GM23338 (cell line): ENCODE measurements around the gene ALDOA. TPM values are rescaled to one million over a fixed set of nuclear protein-coding genes. Genes with fewer than 3 reads are reported as not detected.

Experiments used
- ATAC-seq: fragments of 200-7000 bp; cut with Tn5 transposase; 3 replicates; pipeline ENCODE4 v1.9.1; 2020
- DNase-seq: peaks from one replicate; pipeline ENCODE4 v3.0.0-alpha.2; 2015; ENCODE audit warnings: low spot score
- H2AFZ ChIP-seq: fragments of 200-600 bp; sonication (generic); 2 replicates; pipeline ENCODE4 v1.8.0; 2016; ENCODE audit warnings: antibody characterized with exemption, mild to moderate bottlenecking, moderate library complexity
- H3F3A ChIP-seq: fragments of 200-600 bp; sonication (generic); replicated peaks from 2 replicates; pipeline ENCODE4 v1.8.0; 2017; ENCODE audit warnings: antibody characterized with exemption, mixed run types, low read depth
- H3K27ac ChIP-seq: fragments of 200-600 bp; sonication (generic); 2 replicates; pipeline ENCODE4 v1.6.1; 2016; ENCODE audit warnings: low read depth
- H3K27me3 ChIP-seq: fragments of 200-600 bp; sonication (generic); 2 replicates; pipeline ENCODE4 v1.8.0; 2016; ENCODE audit warnings: mild to moderate bottlenecking, mixed run types, moderate library complexity; ENCODE audit not compliant: insufficient read depth
- H3K36me3 ChIP-seq: fragments of 200-600 bp; sonication (generic); 2 replicates; pipeline ENCODE4 v1.8.0; 2016; ENCODE audit warnings: mild to moderate bottlenecking; ENCODE audit not compliant: insufficient read depth
- H3K4me1 ChIP-seq: fragments of 200-600 bp; sonication (generic); 2 replicates; pipeline ENCODE4 v1.8.0; 2016; ENCODE audit warnings: mild to moderate bottlenecking, moderate library complexity; ENCODE audit not compliant: insufficient read depth
- H3K4me2 ChIP-seq: fragments of 200-600 bp; sonication (generic); 2 replicates; pipeline ENCODE4 v1.7.1; 2017; ENCODE audit warnings: mixed run types
- H3K4me3 ChIP-seq: fragments of 200-600 bp; sonication (generic); 2 replicates; pipeline ENCODE4 v1.6.1; 2016; ENCODE audit warnings: mixed run types
- H3K79me2 ChIP-seq: fragments of 200-600 bp; sonication (generic); replicated peaks from 2 replicates; pipeline ENCODE4 v1.8.0; 2017; ENCODE audit warnings: mild to moderate bottlenecking; ENCODE audit not compliant: insufficient read depth
- H3K9me2 ChIP-seq: fragments of 200-600 bp; sonication (generic); 2 replicates; pipeline ENCODE4 v1.8.0; 2017; ENCODE audit not compliant: insufficient read depth
- H4K20me1 ChIP-seq: fragments of 200-600 bp; sonication (generic); replicated peaks from 2 replicates; pipeline ENCODE4 v1.8.0; 2017; ENCODE audit warnings: mild to moderate bottlenecking; ENCODE audit not compliant: insufficient read depth
- H3K27ac Mint-ChIP-seq: 2 replicates; pipeline ENCODE4 v1.8.0; 2020; ENCODE audit warnings: inconsistent platforms, mild to moderate bottlenecking, moderate library complexity, mixed read lengths
- H3K27me3 Mint-ChIP-seq: 3 replicates; pipeline ENCODE4 v1.8.0; 2022; ENCODE audit warnings: low read depth, mild to moderate bottlenecking, moderate library complexity, mixed read lengths, inconsistent platforms; ENCODE audit not compliant: insufficient read depth, poor library complexity
- H3K36me3 Mint-ChIP-seq: 3 replicates; pipeline ENCODE4 v1.8.0; 2021; ENCODE audit warnings: low read depth, mild to moderate bottlenecking, inconsistent platforms, moderate library complexity, mixed read lengths
- H3K4me1 Mint-ChIP-seq: 3 replicates; pipeline ENCODE4 v1.8.0; 2020; ENCODE audit warnings: mild to moderate bottlenecking, inconsistent platforms, mixed read lengths
- H3K4me3 Mint-ChIP-seq: 3 replicates; pipeline ENCODE4 v1.8.0; 2021; ENCODE audit warnings: moderate library complexity, mild to moderate bottlenecking, inconsistent platforms, mixed read lengths
- H3K9me3 Mint-ChIP-seq: 3 replicates; pipeline ENCODE4 v1.8.0; 2020; ENCODE audit warnings: moderate library complexity, mild to moderate bottlenecking, inconsistent platforms, mixed read lengths
- CREB1 ChIP-seq: fragments of 250-450 bp; sonication (Bioruptor Pico); IDR thresholded peaks from 2 replicates; pipeline ENCODE4 v1.5.0; 2020; ENCODE audit warnings: low read depth, mild to moderate bottlenecking, moderate library complexity
- EZH2 ChIP-seq: fragments of 200-600 bp; sonication (generic); IDR thresholded peaks from one replicate; pipeline ENCODE4 v1.8.0; 2017; ENCODE audit warnings: antibody characterized with exemption, mild to moderate bottlenecking, low read depth; ENCODE audit not compliant: unreplicated experiment
- EZH2phosphoT487 ChIP-seq: fragments of 200-600 bp; sonication (generic); IDR thresholded peaks from one replicate; pipeline ENCODE4 v1.8.1; 2018; ENCODE audit warnings: antibody characterized with exemption; ENCODE audit not compliant: unreplicated experiment
- JUNB ChIP-seq: IDR thresholded peaks from one replicate; pipeline ENCODE4 v1.6.1; 2016; ENCODE audit warnings: antibody characterized with exemption; ENCODE audit not compliant: unreplicated experiment
- NANOG ChIP-seq: IDR thresholded peaks from 2 replicates; pipeline ENCODE4 v1.6.1; 2016; ENCODE audit warnings: antibody characterized with exemption, borderline replicate concordance
- POLR2AphosphoS5 ChIP-seq: IDR thresholded peaks from 2 replicates; pipeline ENCODE4 v1.6.1; 2016; ENCODE audit warnings: antibody characterized with exemption, low read depth
- STAT1 ChIP-seq: IDR thresholded peaks from one replicate; pipeline ENCODE4 v1.6.1; 2016; ENCODE audit warnings: antibody characterized with exemption; ENCODE audit not compliant: unreplicated experiment
- ZNF114 ChIP-seq: fragments of 250-450 bp; sonication (Bioruptor Pico); IDR thresholded peaks from 2 replicates; pipeline ENCODE4 v1.5.0; 2020; ENCODE audit warnings: mild to moderate bottlenecking, moderate library complexity
- ZNF331 ChIP-seq: fragments of 250-450 bp; sonication (Bioruptor Pico); IDR thresholded peaks from 2 replicates; pipeline ENCODE4 v1.5.0; 2020; ENCODE audit warnings: low read depth, mild to moderate bottlenecking, moderate library complexity
- polyA plus RNA-seq: library from polyadenylated mRNA; unstranded; fragments of >200 nt; fragmentation: Nextera tagmentation; extraction: Ambion mirVana; gene quantifications from 2 replicates; pipeline ENCODE4 v1.2.1, GENCODE V29; 2016
- total RNA-seq: library from RNA; depleted of rRNA; stranded (reverse); fragments of >200 nt; shearing (Covaris generic); gene quantifications from 2 replicates; pipeline ENCODE4 v1.2.3, GENCODE V29; 2014
- TF ChIP-seq, protein P1 (sequence below): IDR thresholded peaks from 2 replicates; pipeline ENCODE4 v1.6.1; 2016; ENCODE audit warnings: antibody characterized with exemption
- TF ChIP-seq, protein P2 (sequence below): fragments of 250-450 bp; sonication (Bioruptor Pico); IDR thresholded peaks from 2 replicates; pipeline ENCODE4 v1.5.0; 2020; ENCODE audit warnings: mild to moderate bottlenecking, moderate library complexity
- TF ChIP-seq, protein P3 (sequence below), 2 experiments: fragments of 200-600 bp in 1 of 2; sonication (generic) in 1 of 2; conservative IDR thresholded peaks; 2 replicates each; pipeline versions ENCODE4 v1.5.1 to v1.6.1; 2016 to 2017; ENCODE audit warnings: antibody characterized with exemption in 2 of 2, low read depth in 2 of 2, mild to moderate bottlenecking in 2 of 2, moderate library complexity in 1 of 2
- TF ChIP-seq, protein P4 (sequence below): IDR thresholded peaks from one replicate; pipeline ENCODE4 v1.6.1; 2018; ENCODE audit warnings: antibody characterized with exemption; ENCODE audit not compliant: unreplicated experiment

Gene ALDOA
- total and polyA plus RNA-seq, 2 experiments from 2014 or later: 1,054 to 1,306 TPM

DNA sequence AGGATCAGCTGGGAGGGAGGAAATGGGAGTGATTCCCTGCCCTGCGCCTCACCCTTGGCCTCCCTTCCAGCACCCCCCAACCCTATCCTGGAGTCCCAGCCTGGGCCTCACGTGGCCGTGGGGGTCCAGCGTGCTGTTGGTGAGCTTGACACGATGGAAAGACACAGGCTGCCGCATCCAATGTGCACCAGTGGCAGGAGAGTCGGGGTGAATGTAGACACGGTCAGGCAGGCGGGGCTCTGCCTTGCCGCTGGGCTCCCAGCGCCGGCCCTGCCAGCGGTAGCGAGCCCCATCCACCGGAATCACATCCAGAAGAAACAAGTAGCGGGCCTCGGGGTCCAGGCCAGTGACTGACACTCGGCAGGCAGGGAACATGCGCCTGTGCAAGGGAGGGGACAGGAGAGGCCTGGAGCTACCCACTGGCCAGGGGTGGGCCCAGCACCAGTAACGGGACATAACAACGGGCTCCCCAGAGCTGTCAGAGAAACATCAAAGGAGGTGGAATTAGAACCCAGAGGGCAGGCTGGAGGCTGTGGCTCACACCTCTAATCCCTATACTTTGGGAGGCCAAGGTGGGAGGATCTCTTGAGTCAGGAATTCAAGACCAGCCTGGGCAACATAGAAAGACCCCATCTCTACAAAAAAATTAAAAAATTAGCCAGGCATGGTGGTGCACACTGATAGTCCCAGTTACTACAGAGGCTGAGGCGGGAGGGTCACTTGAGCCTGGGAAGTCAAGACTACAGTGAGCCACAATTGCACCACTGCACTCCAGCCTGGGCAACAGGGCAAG is 23.5 kb downstream of the ALDOA start:
- peaks cover 25% of the 10 kb centered on the region for H3K36me3 Mint-ChIP-seq
- Histone ChIP-seq H3K27ac (no peak overlapping the region), H3K79me2 (0 out of 2 replicates have a peak, but pooled peaks cover 2% of the 10 kb centered on the region), H3F3A (peaks cover 13% of the 10 kb centered on the region), H4K20me1 (no peaks in the 10 kb centered on the region; the same call in 1 of the 2 replicates), H3K4me3 (no peak overlapping the region), H3K4me2 (no peak overlapping the region), H2AFZ (no peak overlapping the region), H3K27me3 (0 out of 2 replicates have a peak, but pooled peaks cover 3% of the 10 kb centered on the region), H3K36me3 (no peaks in the 10 kb centered on the region; the same call in 1 of the 2 replicates), H3K9me2 (no peaks in the 10 kb centered on the region), H3K4me1 (peaks cover 6% of the 10 kb centered on the region)
- TF ChIP-seq STAT1 (no peak), JUNB (no peak), POLR2AphosphoS5 (no peak), ZNF114 (no peak), ZNF331 (CRISPR knock-in tag) (no peak), EZH2phosphoT487 (no peak), EZH2 (no peak), CREB1 (CRISPR knock-in tag) (no peak), NANOG (no peak)
- TF ChIP-seq, protein P1, sequence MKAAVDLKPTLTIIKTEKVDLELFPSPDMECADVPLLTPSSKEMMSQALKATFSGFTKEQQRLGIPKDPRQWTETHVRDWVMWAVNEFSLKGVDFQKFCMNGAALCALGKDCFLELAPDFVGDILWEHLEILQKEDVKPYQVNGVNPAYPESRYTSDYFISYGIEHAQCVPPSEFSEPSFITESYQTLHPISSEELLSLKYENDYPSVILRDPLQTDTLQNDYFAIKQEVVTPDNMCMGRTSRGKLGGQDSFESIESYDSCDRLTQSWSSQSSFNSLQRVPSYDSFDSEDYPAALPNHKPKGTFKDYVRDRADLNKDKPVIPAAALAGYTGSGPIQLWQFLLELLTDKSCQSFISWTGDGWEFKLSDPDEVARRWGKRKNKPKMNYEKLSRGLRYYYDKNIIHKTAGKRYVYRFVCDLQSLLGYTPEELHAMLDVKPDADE: no peak
- TF ChIP-seq, protein P2, sequence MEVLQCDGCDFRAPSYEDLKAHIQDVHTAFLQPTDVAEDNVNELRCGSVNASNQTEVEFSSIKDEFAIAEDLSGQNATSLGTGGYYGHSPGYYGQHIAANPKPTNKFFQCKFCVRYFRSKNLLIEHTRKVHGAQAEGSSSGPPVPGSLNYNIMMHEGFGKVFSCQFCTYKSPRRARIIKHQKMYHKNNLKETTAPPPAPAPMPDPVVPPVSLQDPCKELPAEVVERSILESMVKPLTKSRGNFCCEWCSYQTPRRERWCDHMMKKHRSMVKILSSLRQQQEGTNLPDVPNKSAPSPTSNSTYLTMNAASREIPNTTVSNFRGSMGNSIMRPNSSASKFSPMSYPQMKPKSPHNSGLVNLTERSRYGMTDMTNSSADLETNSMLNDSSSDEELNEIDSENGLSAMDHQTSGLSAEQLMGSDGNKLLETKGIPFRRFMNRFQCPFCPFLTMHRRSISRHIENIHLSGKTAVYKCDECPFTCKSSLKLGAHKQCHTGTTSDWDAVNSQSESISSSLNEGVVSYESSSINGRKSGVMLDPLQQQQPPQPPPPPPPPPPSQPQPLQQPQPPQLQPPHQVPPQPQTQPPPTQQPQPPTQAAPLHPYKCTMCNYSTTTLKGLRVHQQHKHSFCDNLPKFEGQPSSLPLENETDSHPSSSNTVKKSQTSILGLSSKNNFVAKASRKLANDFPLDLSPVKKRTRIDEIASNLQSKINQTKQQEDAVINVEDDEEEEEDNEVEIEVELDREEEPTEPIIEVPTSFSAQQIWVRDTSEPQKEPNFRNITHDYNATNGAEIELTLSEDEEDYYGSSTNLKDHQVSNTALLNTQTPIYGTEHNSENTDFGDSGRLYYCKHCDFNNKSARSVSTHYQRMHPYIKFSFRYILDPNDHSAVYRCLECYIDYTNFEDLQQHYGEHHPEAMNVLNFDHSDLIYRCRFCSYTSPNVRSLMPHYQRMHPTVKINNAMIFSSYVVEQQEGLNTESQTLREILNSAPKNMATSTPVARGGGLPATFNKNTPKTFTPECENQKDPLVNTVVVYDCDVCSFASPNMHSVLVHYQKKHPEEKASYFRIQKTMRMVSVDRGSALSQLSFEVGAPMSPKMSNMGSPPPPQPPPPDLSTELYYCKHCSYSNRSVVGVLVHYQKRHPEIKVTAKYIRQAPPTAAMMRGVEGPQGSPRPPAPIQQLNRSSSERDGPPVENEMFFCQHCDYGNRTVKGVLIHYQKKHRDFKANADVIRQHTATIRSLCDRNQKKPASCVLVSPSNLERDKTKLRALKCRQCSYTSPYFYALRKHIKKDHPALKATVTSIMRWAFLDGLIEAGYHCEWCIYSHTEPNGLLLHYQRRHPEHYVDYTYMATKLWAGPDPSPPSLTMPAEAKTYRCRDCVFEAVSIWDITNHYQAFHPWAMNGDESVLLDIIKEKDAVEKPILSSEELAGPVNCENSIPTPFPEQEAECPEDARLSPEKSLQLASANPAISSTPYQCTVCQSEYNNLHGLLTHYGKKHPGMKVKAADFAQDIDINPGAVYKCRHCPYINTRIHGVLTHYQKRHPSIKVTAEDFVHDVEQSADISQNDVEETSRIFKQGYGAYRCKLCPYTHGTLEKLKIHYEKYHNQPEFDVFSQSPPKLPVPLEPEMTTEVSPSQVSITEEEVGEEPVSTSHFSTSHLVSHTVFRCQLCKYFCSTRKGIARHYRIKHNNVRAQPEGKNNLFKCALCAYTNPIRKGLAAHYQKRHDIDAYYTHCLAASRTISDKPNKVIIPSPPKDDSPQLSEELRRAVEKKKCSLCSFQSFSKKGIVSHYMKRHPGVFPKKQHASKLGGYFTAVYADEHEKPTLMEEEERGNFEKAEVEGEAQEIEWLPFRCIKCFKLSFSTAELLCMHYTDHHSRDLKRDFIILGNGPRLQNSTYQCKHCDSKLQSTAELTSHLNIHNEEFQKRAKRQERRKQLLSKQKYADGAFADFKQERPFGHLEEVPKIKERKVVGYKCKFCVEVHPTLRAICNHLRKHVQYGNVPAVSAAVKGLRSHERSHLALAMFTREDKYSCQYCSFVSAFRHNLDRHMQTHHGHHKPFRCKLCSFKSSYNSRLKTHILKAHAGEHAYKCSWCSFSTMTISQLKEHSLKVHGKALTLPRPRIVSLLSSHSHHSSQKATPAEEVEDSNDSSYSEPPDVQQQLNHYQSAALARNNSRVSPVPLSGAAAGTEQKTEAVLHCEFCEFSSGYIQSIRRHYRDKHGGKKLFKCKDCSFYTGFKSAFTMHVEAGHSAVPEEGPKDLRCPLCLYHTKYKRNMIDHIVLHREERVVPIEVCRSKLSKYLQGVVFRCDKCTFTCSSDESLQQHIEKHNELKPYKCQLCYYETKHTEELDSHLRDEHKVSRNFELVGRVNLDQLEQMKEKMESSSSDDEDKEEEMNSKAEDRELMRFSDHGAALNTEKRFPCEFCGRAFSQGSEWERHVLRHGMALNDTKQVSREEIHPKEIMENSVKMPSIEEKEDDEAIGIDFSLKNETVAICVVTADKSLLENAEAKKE (CRISPR knock-in tag): no peak
- TF ChIP-seq, protein P3, sequence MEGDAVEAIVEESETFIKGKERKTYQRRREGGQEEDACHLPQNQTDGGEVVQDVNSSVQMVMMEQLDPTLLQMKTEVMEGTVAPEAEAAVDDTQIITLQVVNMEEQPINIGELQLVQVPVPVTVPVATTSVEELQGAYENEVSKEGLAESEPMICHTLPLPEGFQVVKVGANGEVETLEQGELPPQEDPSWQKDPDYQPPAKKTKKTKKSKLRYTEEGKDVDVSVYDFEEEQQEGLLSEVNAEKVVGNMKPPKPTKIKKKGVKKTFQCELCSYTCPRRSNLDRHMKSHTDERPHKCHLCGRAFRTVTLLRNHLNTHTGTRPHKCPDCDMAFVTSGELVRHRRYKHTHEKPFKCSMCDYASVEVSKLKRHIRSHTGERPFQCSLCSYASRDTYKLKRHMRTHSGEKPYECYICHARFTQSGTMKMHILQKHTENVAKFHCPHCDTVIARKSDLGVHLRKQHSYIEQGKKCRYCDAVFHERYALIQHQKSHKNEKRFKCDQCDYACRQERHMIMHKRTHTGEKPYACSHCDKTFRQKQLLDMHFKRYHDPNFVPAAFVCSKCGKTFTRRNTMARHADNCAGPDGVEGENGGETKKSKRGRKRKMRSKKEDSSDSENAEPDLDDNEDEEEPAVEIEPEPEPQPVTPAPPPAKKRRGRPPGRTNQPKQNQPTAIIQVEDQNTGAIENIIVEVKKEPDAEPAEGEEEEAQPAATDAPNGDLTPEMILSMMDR (conservative IDR thresholded peaks at IDR 0.05; ENCODE audit: low read depth in 2 of 2): no peak
- TF ChIP-seq, protein P4, sequence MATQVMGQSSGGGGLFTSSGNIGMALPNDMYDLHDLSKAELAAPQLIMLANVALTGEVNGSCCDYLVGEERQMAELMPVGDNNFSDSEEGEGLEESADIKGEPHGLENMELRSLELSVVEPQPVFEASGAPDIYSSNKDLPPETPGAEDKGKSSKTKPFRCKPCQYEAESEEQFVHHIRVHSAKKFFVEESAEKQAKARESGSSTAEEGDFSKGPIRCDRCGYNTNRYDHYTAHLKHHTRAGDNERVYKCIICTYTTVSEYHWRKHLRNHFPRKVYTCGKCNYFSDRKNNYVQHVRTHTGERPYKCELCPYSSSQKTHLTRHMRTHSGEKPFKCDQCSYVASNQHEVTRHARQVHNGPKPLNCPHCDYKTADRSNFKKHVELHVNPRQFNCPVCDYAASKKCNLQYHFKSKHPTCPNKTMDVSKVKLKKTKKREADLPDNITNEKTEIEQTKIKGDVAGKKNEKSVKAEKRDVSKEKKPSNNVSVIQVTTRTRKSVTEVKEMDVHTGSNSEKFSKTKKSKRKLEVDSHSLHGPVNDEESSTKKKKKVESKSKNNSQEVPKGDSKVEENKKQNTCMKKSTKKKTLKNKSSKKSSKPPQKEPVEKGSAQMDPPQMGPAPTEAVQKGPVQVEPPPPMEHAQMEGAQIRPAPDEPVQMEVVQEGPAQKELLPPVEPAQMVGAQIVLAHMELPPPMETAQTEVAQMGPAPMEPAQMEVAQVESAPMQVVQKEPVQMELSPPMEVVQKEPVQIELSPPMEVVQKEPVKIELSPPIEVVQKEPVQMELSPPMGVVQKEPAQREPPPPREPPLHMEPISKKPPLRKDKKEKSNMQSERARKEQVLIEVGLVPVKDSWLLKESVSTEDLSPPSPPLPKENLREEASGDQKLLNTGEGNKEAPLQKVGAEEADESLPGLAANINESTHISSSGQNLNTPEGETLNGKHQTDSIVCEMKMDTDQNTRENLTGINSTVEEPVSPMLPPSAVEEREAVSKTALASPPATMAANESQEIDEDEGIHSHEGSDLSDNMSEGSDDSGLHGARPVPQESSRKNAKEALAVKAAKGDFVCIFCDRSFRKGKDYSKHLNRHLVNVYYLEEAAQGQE: no peak
- no peaks in the 10 kb centered on the region; the same call in 2 of the 3 replicates for H3K9me3 Mint-ChIP-seq
- DNase-seq (no peak), ATAC-seq (no peak)
- H3K27me3 Mint-ChIP-seq: peaks cover 16% of the 10 kb centered on the region
- H3K27ac Mint-ChIP-seq: 0 out of 2 replicates have a peak overlapping the region, but pooled peaks have one; percentile 36
- no peak overlapping the region; the same call in 2 of the 3 replicates for H3K4me3 Mint-ChIP-seq
- H3K4me1 Mint-ChIP-seq: peaks cover 11% of the 10 kb centered on the region
